Measurements from ENCODE around the gene VTI1A. TPM values are rescaled to one million over a fixed set of nuclear protein-coding genes. Genes with fewer than 3 reads are reported as not detected.

The VTI1A gene
- total RNA-seq, 1 donor from 2014 or later = 26.3 TPM

DNA sequence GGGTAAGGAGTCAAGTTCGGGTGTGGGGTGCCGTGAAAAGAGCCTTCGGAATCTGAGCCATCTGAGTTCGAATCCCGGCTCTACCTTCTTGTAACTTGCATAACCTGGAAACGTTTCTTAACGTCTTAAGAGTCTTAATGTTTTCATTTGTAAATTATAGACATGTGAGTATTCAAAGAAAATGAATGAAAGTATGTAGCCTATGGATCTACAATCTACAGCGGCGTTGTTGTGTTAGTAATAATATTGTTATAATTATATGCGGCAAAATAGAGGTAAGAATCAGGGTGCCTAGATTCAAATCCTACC, 559 bp downstream of the VTI1A start:
- TF ChIP-seq, protein P1, sequence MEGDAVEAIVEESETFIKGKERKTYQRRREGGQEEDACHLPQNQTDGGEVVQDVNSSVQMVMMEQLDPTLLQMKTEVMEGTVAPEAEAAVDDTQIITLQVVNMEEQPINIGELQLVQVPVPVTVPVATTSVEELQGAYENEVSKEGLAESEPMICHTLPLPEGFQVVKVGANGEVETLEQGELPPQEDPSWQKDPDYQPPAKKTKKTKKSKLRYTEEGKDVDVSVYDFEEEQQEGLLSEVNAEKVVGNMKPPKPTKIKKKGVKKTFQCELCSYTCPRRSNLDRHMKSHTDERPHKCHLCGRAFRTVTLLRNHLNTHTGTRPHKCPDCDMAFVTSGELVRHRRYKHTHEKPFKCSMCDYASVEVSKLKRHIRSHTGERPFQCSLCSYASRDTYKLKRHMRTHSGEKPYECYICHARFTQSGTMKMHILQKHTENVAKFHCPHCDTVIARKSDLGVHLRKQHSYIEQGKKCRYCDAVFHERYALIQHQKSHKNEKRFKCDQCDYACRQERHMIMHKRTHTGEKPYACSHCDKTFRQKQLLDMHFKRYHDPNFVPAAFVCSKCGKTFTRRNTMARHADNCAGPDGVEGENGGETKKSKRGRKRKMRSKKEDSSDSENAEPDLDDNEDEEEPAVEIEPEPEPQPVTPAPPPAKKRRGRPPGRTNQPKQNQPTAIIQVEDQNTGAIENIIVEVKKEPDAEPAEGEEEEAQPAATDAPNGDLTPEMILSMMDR (IDR thresholded peaks at IDR 0.05) = no peak
- Mint-ChIP-seq H3K4me3 (ENCODE audit: unreplicated experiment) (peak overlapping the region; percentile 87), H3K27ac (ENCODE audit: unreplicated experiment) (peak overlapping the region; percentile 97), H3K4me1 (ENCODE audit: unreplicated experiment) (peaks cover 29% of the 10 kb centered on the region), H3K27me3 (ENCODE audit: unreplicated experiment) (no peaks in the 10 kb centered on the region), H3K36me3 (ENCODE audit: unreplicated experiment) (no peaks in the 10 kb centered on the region), H3K9me3 (ENCODE audit: unreplicated experiment) (no peaks in the 10 kb centered on the region)
- no peak for DNase-seq (ENCODE audit: extremely low spot score, unreplicated experiment)

- no peak for DNase-seq (ENCODE audit: extremely low spot score, unreplicated experiment)
- no peak overlapping the region for H3K27ac Mint-ChIP-seq (ENCODE audit: unreplicated experiment)
- H3K9me3 Mint-ChIP-seq (ENCODE audit: unreplicated experiment) = no peaks in the 10 kb centered on the region
- TF ChIP-seq, protein P1 (IDR thresholded peaks at IDR 0.05) = no peak
- no peaks in the 10 kb centered on the region for H3K27me3 Mint-ChIP-seq (ENCODE audit: unreplicated experiment)
- peak overlapping the region; percentile 87 for H3K4me3 Mint-ChIP-seq (ENCODE audit: unreplicated experiment)
- peaks cover 29% of the 10 kb centered on the region for H3K4me1 Mint-ChIP-seq (ENCODE audit: unreplicated experiment)
- no peaks in the 10 kb centered on the region for H3K36me3 Mint-ChIP-seq (ENCODE audit: unreplicated experiment)
These were observed 1.9 kb downstream of the VTI1A start for GRCh38 chr10:112448888-112449287.

GRCh38 chr10:112454910-112455779, 8.1 kb downstream of the VTI1A start:
- no peak overlapping the region for H3K27ac Mint-ChIP-seq (ENCODE audit: unreplicated experiment)
- no peak for DNase-seq (ENCODE audit: extremely low spot score, unreplicated experiment)
- H3K4me1 Mint-ChIP-seq (ENCODE audit: unreplicated experiment) = no peaks in the 10 kb centered on the region
- no peaks in the 10 kb centered on the region for H3K36me3 Mint-ChIP-seq (ENCODE audit: unreplicated experiment)
- no peak overlapping the region for H3K4me3 Mint-ChIP-seq (ENCODE audit: unreplicated experiment)
- H3K27me3 Mint-ChIP-seq (ENCODE audit: unreplicated experiment) = no peaks in the 10 kb centered on the region
- H3K9me3 Mint-ChIP-seq (ENCODE audit: unreplicated experiment) = no peaks in the 10 kb centered on the region
- TF ChIP-seq, protein P1 (IDR thresholded peaks at IDR 0.05) = no peak

DNA sequence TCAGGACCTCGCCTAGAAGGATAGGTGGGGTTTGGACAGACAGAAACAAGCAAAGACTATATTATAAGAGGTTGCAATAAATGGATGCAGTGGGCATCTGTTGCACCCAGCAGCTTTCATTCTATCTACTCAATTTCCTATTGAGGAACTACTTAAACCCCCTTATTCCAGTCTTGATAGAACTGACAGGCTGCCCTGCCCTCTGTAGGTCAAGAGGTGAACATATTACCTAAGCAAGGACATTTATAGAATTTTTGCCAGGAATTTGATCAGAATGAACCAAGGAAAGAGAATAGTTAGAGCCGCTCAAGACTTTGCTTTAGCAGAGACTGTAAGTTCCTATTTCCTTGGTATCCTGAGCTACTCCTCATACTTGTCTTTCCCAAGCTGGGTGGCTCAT, 9.5 kb downstream of the VTI1A start:
- no peaks in the 10 kb centered on the region for H3K27me3 Mint-ChIP-seq (ENCODE audit: unreplicated experiment)
- H3K4me3 Mint-ChIP-seq (ENCODE audit: unreplicated experiment) = no peak overlapping the region
- TF ChIP-seq, protein P1 (IDR thresholded peaks at IDR 0.05) = no peak
- peaks cover 5% of the 10 kb centered on the region for H3K36me3 Mint-ChIP-seq (ENCODE audit: unreplicated experiment)
- no peak for DNase-seq (ENCODE audit: extremely low spot score, unreplicated experiment)
- H3K9me3 Mint-ChIP-seq (ENCODE audit: unreplicated experiment) = no peaks in the 10 kb centered on the region
- no peak overlapping the region for H3K27ac Mint-ChIP-seq (ENCODE audit: unreplicated experiment)
- no peaks in the 10 kb centered on the region for H3K4me1 Mint-ChIP-seq (ENCODE audit: unreplicated experiment)

DNA sequence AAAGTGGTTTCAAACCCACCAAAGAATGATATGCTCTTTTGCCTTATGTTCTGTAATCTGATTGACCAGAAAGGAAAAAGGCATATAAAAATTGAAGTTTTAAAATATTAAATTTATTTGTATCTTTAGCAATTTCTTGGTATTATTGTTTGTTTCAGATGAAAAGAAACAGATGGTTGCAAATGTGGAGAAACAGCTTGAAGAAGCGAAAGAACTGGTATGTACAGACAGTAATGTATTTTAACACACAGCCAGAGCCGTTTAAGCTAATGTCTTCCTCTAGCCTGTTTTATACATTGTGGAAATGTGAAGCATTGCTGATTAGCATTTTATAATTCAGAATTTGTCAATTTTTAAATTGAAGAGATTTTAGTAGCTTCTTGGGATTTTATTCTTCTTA, 13.4 kb downstream of the VTI1A start:
- no peak overlapping the region for H3K27ac Mint-ChIP-seq (ENCODE audit: unreplicated experiment)
- H3K9me3 Mint-ChIP-seq (ENCODE audit: unreplicated experiment) = no peaks in the 10 kb centered on the region
- DNase-seq (ENCODE audit: extremely low spot score, unreplicated experiment) = no peak
- TF ChIP-seq, protein P1 (IDR thresholded peaks at IDR 0.05) = no peak
- peaks cover 17% of the 10 kb centered on the region for H3K36me3 Mint-ChIP-seq (ENCODE audit: unreplicated experiment)
- H3K4me3 Mint-ChIP-seq (ENCODE audit: unreplicated experiment) = no peak overlapping the region
- H3K27me3 Mint-ChIP-seq (ENCODE audit: unreplicated experiment) = no peaks in the 10 kb centered on the region
- H3K4me1 Mint-ChIP-seq (ENCODE audit: unreplicated experiment) = no peaks in the 10 kb centered on the region

Data from osteocyte (in vitro differentiated cells).